GM19455 (cell line): ENCODE measurements around the gene SLC16A1.
"Not testable (repeated sequence)": the region's sequence is repeated elsewhere in the genome, so short reads cannot be mapped to it uniquely, and the experiment has no call there.

Experiments used
- ATAC-seq: cut with Tn5 transposase; IDR thresholded peaks from one replicate; pipeline ENCODE4 v1.9.1; 2021; ENCODE audit not compliant: unreplicated experiment

SLC16A1 gene

DNA sequence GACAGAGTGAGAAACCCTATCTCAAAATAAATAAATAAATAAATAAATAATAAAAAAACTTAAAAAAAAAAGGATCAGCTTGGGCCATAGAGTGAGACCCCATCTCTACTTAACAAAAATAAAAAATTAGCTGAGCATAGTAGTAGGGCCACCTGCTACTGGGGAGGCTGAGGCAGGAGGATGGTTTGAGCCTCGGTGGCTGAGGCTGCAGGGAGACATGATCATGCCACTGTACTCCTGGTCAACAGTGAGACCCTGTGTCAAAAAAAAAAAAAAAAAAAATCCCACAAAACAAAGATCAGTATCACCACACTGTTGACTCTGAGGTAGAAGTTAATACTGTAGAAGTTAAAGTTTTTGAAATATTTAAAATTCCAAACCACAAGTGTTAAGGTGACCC, 29.1 kb downstream of the SLC16A1 start:
- no peak for ATAC-seq

GRCh38 chr1:112925015-112925414, 31.0 kb downstream of the SLC16A1 start:
- ATAC-seq, result no peak

- ATAC-seq, result no peak
Measured at GRCh38 chr1:112923959-112924349, 32.0 kb downstream of the SLC16A1 start.

GRCh38 chr1:112923234-112923958, 32.6 kb downstream of the SLC16A1 start:
- no peak for ATAC-seq

GRCh38 chr1:112911506-112912220, 44.3 kb downstream of the SLC16A1 start:
- ATAC-seq, result no peak

DNA sequence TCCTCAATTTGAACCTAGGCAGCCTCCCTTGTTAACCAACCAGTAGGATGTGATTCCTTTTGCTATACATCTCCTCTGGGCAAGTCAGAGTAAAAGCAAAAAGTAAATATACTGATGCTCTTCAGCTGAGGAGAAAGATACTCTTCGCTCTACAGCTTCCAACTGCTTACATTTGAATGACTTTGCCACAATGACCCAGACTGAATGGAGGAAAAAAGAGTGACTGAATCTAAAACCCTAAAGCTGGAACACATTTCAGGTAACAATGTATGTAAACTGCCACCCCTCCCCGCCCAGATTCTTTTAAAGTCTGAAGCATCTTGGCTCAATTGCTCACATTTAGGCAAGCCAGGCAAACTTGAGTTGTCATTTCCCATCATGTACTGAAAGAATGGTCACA, 46.1 kb downstream of the SLC16A1 start:
- ATAC-seq, result no peak

DNA sequence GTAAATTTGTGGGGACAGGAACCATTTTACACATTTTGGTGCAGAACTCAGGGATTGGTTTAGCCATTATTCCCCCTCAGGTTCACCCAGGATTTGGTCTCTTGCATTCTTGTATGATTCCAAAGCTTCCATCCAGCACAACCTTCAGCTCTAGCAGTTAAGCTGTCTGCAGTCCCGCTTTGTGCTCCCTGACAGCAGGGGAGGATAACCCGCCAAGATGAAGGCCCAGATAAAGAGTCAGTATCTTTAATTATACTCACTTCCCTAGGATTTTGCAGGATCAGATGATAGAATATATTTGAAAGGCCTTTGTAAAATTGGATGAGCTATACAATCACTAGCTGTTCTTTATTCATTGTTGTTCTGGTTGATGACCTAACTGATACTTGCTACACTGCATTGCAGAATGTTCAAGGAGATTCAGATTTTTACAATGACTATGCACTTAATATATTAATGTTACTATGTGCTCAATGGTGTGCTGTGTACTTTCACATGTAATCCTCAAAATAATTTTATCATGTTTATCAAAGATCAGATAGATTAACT, 49.8 kb downstream of the SLC16A1 start:
- no peak for ATAC-seq

DNA sequence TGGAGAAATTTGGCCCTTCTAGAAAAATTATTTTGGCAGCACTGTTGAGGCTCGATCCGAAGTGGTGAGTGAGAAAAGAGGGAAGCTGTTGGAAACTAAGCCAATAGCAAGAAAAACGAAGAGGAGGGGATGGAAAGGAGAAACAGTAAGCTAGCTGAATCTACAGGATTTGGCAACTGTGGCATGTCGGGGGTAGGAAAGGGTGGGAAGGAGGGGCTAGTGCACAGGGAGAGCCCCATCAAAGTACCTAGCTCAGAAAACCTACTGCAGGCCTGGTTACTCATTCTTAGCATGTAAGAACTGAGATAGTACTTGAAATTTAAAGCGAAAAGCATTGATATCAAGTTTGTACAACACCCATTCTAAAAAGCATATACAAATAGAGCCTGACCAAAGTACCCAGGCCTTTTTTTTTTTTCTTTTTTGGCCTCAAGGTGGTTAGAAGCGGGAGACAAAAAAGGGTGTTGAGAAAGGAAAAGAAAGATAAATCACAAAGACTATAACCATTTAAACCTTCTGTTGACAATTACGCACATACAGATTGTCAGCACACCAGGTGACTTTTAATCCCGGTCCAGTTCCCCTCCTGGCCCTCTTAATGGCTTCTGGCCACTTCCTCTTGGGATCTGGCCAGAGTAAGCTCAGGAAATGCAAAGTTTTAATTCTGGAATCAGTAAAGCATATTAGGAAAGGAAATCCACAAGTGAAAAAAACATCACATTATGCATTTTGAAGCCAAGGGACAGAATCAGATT, 50.4 kb downstream of the SLC16A1 start:
- no peak for ATAC-seq

DNA sequence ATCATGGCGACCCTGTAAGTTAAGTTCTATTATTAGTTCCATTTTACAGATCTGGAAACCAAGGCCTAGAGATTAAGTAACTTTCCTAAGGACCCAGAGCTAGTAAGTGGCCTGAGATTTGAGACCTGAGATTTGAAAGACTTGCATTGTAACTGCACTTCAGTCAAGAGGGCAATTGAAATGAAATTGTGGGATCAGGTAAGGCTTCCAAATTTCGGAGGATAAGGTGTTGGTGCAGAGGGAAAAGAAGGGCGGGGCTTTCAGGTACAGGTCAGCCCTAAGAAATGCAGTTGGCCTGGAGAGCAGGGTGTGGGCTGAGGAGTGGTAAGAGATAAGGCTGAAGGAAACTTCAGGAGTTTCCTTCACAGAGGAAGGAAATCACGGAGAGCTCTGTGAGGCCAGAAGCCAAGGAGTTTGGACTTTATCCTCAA, 51.1 kb downstream of the SLC16A1 start:
- ATAC-seq, result no peak

- ATAC-seq, result no peak
Measured at GRCh38 chr1:112904071-112904830, 51.7 kb downstream of the SLC16A1 start.

DNA sequence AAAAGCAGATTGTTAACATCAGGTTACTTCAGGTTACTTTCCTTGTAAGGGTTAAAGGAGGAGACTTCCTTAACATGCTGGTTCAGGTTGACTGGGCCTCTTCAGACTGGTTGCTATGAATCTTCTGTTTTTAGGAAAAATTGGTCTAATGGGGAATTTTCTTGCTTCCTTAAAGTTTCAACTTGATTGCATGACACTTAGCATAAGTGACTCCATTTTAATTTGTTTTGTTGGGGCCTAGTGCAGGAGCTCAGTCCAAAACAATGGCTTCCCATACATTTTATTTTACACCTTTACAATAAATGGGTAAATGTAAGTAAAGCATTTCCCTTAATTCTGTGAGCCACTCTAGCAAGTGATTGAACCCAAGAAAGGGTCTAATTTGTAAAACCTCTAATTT, 53.8 kb downstream of the SLC16A1 start:
- ATAC-seq, result no peak

GRCh38 chr1:112901387-112901786, 54.6 kb downstream of the SLC16A1 start:
- no peak for ATAC-seq

DNA sequence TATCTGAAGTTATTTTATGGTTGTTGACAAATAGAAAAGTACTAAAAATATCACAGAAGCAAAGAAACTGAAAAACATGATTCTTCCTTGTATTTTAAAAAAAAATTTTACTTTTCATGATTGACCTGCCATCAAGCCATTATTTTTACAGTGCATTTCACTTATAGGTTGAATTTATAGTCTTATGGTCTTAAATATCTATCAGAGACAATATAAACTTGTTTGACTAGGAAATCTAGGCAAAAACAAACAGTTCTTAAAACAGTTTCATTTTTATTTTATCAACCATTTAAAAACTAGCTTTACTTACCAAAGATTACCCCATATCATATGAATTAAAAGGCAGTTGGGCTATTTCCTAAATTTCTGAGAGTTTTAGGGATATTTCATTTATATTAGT, 59.2 kb downstream of the SLC16A1 start:
- ATAC-seq, result no peak

GRCh38 chr1:112894561-112895011, 61.4 kb downstream of the SLC16A1 start:
- ATAC-seq, result no peak

DNA sequence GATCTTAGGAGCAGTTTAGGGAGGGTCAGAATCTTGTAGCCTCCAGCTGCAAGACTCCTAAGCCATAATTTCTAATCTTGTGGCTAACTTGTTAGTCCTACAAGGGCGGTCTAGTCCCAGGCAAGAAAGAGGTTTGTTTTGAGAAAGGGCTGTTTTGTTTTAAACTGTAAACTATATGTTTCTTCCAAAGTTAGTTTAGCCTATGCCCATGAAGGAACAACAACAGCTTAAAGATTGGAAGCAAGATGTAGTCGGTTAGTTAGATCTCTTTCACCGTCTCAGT, 62.0 kb downstream of the SLC16A1 start:
- ATAC-seq, result no peak

DNA sequence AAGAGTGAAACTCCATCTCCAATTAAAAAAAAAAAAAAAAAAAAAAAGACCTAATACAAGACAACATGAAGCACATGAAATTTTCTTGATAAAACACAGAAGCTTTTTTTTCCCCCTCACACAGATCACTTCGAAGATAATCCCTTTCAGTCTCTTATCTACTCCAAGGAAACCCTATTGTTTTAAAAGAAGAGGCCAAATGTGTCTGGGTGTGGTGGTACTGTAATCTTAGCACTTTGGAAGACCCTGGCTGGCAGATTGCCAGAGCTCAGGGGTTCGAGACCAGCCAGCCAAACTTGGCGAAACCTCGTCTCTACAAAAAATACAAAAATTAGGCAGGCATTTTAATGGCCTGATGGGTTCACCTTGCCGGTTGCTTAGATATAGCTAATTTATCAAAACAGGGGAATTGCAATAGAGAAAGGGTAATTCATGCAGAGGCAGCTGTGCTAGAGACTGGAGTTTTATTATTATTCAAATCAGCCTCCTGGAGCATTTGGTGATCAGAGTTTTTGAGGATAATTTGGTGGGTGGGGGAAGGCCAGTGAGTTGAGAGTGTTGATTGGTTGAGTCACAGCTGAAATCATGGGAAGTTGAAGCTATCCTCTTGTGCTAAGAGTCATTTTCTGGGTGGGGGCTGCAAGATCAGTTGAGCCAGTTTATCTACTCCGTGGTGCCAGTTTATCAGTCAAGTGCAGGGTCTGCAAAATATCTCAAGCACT, 62.5 kb downstream of the SLC16A1 start:
- ATAC-seq, result no peak

DNA sequence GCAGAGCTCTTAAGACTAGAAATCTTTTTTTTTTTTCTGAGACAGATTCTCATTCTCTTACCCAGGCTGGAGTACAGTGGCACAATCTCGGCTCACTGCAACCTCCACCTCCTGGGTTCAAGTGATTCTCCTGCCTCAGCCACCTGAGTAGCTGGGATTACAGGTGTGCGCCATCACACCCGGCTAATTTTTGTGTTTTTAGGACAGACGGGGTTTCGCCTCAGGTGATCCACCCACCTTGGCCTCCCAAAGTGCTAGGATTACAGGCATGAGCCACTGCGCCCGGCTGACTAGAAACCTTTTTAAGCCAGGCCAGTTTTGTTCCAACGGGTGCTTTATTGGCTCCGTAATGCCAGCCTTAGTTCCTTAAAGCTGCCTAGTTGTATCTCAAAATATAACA, 66.1 kb downstream of the SLC16A1 start:
- ATAC-seq, result not testable (repeated sequence)

DNA sequence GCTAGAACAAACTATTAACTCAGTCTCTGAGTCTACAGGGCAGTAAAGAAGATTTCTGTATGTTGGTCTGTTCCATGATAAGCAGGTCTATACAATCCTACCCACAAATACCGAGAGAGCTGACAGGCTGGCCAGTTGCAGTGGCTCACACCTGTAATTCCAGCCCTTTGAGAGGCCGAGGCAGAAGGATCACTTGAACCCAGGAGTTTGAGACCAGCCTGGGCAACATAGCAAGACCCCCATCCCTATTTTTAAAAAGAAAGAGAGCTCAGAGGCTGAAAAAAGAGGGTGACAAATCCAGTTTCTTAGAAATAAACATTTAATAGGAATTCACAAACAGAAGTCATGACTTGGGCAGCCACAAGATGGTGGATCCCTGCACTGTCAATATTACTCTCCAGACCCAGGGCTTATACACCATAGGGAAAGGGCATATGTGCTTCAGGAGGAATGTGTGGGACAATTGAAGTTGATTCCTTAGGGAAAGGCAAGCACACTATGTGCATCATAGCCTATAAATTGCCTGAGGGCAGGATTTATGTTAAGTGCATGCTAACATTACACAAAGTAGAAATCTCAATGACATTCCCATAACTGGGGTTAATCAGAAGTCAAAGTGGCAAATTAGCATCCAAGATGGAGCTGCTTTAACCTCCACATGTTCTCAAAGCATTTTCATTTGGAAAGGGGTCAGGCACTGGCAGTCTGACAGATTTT, 66.8 kb downstream of the SLC16A1 start:
- no peak for ATAC-seq

- ATAC-seq, result no peak
Measured at GRCh38 chr1:112888630-112889029, 67.4 kb downstream of the SLC16A1 start.
